CD4-positive, alpha-beta T cell treated with Interleukin-15 for 4 hours (primary cell): ENCODE data around the gene DCDC1.

Source experiments
- DNase-seq: peaks from one replicate; pipeline ENCODE4 v3.0.0-alpha.2; 2020; ENCODE audit warnings: low spot score

Gene DCDC1

GRCh38 chr11:31369348-31370329, at the start of gene DCDC1, which contains the start of gene DNAJC24:
Gene DCDC1, minus strand, starts transcription at chr11:31369739. Its CDS starts 41,459 bp downstream, at chr11:31328280.
Gene DNAJC24, plus strand, starts transcription at chr11:31369860. Its CDS starts 889 bp downstream, at chr11:31370749.
- peak; percentile 94 for DNase-seq

GRCh38 chr11:31419138-31419537, 49.6 kb upstream of the DCDC1 start:
- DNase-seq: no peak

DNA sequence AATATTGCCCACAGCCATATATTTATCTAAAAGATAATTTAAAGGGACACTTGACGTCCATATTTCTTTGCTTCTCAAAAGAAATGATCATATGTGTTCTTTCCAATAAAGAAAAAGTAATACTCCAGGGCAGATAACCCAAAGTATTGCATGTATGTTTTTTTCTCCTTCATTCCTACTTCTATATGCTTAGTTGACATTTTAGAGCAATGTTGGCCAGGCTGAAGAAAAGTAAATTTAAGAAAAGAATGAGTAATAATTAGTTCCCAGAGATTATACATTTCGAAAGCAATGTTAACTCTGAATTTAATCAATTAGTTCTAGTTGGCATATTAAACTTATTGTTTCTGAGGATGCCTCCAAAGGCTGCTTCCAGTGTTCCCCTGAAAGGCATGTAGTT, 48.3 kb upstream of the DCDC1 start:
- no peak for DNase-seq

DNA sequence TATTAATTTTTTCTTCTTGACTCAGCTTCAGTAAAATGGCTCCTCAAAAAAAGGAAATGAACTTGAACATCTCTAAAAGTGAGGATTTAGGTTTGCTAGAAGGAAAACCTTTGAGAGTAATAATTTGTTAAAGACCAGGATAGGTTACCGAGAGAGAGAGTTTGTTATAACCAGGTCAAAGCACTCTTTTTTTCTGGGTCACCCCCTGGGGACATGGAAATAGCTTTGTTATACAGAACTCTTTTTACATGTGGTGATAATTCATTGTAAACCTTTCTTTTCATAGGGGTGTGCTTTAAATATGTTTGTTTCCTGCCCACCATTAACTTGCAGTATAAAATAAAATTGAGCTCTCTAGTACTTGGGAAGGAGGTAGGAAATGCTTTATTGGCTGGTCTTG, 47.8 kb upstream of the DCDC1 start:
- DNase-seq: no peak

- DNase-seq: no peak
Measured at GRCh38 chr11:31415435-31415834, 45.9 kb upstream of the DCDC1 start.

DNA sequence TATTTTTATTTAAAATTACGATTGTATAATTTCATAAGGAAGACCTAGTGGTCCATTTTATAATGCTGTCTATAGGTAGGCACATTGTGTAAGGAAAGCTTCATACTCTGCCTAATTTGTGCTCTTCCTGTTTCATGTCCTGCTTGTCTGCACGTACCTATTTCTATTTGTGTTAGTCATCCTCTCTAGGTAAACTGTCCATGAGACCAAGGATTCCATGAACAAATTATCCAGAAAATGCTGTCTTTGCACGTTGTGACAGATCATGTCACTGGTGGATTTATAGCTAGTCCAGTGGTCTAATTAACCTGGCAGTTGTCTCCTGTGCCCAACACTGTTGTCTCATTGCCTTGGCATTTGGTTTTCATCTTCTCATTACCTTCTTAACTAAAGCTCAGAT, 44.8 kb upstream of the DCDC1 start:
- no peak for DNase-seq

DNA sequence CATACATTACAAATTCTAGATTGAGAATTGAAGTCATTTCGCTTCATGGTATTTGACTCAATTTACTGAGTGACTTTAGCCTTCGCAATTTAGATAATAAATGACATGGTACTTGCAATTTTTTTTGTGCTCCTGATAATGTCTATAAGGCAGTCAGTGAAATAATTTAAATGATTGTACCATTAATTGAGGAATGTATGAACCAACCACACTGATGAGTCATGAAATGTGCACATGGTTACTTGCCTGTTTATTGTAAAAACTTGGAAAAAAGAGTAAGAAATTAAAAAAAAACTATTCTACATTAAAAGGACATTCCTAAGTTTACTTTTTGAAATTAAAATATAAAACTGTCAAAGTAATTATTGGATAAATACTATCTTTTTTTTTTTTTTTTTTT, 43.4 kb upstream of the DCDC1 start:
- no peak for DNase-seq

DNA sequence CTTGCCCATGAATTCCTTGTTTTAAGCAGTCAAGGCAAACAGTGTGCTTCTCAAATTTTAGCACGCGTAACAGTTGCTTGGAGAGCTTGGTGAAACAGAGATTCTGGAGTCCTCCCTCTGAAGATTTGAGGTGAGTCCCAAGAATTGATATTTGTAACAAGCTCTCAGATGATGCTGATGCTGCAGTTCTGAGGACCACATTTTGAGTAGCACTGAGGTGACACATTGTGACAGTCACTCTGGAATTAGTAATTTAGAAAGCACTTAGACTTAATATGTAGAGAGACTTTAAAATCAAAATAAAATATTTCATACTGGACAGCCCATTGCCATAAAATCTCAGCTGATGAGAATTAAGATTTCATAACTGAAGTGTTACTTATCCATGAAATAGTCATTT, 38.7 kb upstream of the DCDC1 start:
- no peak for DNase-seq

GRCh38 chr11:31404614-31405013, 35.1 kb upstream of the DCDC1 start:
- DNase-seq: no peak

DNA sequence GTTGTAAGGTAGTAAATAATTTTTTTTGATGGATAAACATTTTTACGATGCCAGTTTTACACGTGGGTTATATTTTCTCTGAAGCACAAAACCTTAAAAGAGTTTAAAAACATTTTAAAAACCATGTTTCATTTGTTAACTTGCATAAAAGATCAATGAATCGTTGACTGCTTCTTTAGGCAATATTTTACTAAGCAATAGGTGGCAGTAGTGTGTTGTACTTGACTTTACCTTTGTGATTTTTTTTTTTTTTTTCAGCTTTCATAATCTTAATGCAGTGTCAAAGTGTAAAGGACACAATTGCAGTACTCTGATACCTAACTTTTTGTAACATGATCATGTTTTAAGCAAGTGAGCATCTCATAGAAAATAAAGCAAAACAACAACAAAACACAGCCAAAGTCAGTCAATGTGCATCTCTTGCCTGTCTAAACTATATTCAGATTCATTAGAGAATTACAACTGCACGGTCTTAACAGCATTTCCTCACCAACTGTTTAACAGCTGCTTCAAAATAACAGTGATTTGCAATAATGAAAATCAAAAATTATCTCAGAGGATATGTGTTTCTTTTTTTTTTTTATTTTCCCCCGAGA, 27.8 kb upstream of the DCDC1 start:
- peak; percentile 15 for DNase-seq

GRCh38 chr11:31387379-31387778, 17.8 kb upstream of the DCDC1 start:
- no peak for DNase-seq

DNA sequence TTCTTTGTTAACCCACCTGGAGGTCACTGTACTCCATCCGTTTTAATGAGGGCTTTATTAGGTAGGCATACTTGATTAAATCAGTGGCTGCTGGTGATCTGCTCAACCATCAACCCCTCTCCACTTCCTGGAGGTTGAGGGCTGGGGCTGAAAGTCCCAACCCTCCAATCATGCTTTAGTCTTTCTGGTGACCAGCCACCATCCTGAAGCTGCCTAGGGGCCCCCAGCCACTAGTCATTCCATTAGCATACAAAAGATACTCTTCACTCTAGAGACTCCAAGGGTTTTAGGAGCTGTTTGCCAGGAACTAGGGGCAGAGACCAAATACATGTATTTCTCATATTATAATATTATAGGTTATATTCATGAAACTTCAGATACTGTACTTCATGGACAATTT, 13.6 kb upstream of the DCDC1 start:
- no peak for DNase-seq

DNA sequence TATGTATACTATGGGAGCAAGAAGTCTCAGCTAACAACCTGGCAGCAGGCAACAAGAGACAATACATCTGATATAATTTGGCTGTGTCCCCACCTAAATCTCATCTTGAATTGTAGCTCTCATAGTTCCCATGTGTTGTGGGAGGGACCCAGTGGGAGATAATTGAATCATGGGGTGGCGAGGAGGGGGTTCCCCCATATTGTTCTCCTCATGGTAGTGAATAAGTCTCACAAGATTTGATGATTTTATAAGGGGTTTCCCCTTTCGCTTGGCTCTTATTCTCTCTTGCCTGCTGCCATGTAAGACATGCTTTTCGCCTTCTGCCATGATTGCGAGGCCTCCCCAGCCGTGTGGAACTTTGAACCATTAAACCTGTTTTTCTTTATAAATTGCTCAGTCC, 6.3 kb upstream of the DCDC1 start:
- DNase-seq: no peak

- peak; percentile 25 for DNase-seq
Measured at GRCh38 chr11:31366795-31367194, 2.7 kb downstream of the DCDC1 start.

- no peak for DNase-seq
Measured at GRCh38 chr11:31361743-31362142, 7.8 kb downstream of the DCDC1 start.

GRCh38 chr11:31355817-31356216, 13.7 kb downstream of the DCDC1 start:
- no peak for DNase-seq

DNA sequence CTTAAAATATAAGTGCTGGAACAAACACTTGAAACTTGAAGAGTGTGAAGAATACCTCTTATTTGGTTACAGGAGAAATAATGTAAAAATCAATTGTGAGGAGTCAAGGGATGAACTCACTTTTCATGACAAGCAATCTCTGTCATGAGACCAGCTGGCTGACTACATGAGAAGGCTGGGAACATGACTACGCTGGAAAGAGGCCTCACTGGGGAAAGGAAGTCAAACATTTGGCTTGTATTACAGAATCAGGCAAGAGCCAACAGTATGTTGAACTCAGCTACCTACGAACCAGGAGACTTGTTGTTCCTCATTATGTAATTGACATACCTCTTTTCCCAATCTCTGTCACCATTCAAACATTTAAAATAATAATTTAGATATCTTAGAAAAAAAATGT, 14.4 kb downstream of the DCDC1 start:
- DNase-seq: no peak

- no peak for DNase-seq
Measured at GRCh38 chr11:31351168-31351567, 18.4 kb downstream of the DCDC1 start.

- peak; percentile 36 for DNase-seq
Measured at GRCh38 chr11:31340903-31341572, 28.5 kb downstream of the DCDC1 start.

DNA sequence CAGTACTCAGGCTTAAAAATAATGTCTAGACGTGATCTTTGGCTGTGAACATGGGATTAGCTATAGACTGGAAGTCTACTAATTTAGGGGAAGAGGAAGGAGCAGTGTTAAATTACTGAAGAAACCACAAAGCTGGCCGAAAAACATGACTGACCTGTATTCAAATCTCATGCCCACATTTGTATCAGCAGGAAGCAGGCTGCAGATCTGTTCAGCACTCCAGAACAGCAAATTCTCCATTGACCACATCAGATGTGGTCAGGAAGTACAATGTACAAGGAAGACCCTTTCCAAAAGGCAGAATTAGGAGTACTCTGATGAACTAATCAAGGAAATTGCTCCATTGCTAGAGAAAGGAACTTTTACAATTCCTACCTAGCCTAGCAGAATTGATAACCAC, 31.7 kb downstream of the DCDC1 start:
- no peak for DNase-seq

- no peak for DNase-seq
Measured at GRCh38 chr11:31328697-31329096, 40.8 kb downstream of the DCDC1 start.

DNA sequence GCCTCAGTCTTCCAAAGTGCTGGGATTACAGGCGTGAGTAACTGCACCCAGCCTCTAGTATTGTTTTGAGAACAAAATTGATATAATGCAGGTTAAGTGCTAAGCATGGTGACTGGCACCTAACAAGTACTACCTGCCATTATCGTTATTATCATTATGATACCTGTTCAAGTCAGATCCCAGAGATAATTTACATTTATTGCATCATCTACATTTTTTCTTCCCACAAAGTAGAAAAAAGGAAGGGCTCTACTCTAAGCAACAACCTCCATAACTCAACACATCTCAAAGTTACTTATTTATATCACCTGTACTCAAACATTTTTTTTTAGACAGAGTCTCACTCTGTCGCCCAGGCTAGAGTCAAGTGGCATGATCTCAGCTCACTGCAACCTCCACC, 42.1 kb downstream of the DCDC1 start:
- DNase-seq: no peak
